ENCODE measurements around the gene EBF3.

The EBF3 gene

GRCh38 chr10:129912986-129913695 is 50.9 kb downstream of the EBF3 start:
- Histone ChIP-seq H2BK12ac (ENCODE audit: low read length) (no peak overlapping the region), H3K27ac (replicated peaks; ENCODE audit: low read length) (peak overlapping the region; percentile 61), H2BK5ac (ENCODE audit: low read length) (no peak overlapping the region), H3K27me3 (ENCODE audit: control insufficient read depth in 3 of 3, insufficient read depth in 3 of 3, low read depth in 1 of 3, low read length in 3 of 3) (no peaks in the 10 kb centered on the region), H4K8ac (ENCODE audit: low read depth, low read length) (no peak overlapping the region), H2AK5ac (ENCODE audit: low read depth, low read length) (no peak overlapping the region), H2AFZ (ENCODE audit: low read length) (peak overlapping the region; percentile 54), H3K4me2 (ENCODE audit: insufficient read depth, low read length, poor library complexity, severe bottlenecking) (no peak overlapping the region), H3K36me3 (replicated peaks in 1 of 2; ENCODE audit: control insufficient read depth in 2 of 2, insufficient read depth in 2 of 2, low read length in 2 of 2) (no peaks in the 10 kb centered on the region), H3K14ac (ENCODE audit: low read length) (no peak overlapping the region), H3K79me1 (ENCODE audit: low read depth, low read length) (peaks cover 2% of the 10 kb centered on the region), H2BK15ac (ENCODE audit: low read length) (no peak overlapping the region), H3K4me3 (ENCODE audit: low read length in 2 of 2) (no peak overlapping the region), H3K18ac (ENCODE audit: low read length) (no peak overlapping the region), H3K9ac (ENCODE audit: low read depth, low read length, poor library complexity) (no peak overlapping the region), H3K9me3 (replicated peaks in 1 of 2; ENCODE audit: control insufficient read depth in 2 of 2, insufficient read depth in 1 of 2, low read depth in 1 of 2, low read length in 2 of 2) (no peaks in the 10 kb centered on the region), H3K4ac (ENCODE audit: low read length) (no peak overlapping the region), H2BK120ac (ENCODE audit: low read depth, low read length) (no peak overlapping the region), H3K4me1 (ENCODE audit: control insufficient read depth in 2 of 2, insufficient read depth in 1 of 2, low read depth in 1 of 2, low read length in 2 of 2) (peaks cover 0 to 14% of the 10 kb centered on the region in 2 donors), H3K23ac (ENCODE audit: low read depth, low read length, poor library complexity) (no peak overlapping the region), H4K91ac (ENCODE audit: low read depth, low read length, poor library complexity) (no peak overlapping the region)
- DNase-seq (ENCODE audit: low spot score), result no peak
- WGBS, 2 donors (ENCODE audit: extremely low coverage in 2 of 2, insufficient read length in 2 of 2, insufficient replicate concordance in 1 of 2), result no CpG with 5 or more reads among the region's 15 CpGs

DNA sequence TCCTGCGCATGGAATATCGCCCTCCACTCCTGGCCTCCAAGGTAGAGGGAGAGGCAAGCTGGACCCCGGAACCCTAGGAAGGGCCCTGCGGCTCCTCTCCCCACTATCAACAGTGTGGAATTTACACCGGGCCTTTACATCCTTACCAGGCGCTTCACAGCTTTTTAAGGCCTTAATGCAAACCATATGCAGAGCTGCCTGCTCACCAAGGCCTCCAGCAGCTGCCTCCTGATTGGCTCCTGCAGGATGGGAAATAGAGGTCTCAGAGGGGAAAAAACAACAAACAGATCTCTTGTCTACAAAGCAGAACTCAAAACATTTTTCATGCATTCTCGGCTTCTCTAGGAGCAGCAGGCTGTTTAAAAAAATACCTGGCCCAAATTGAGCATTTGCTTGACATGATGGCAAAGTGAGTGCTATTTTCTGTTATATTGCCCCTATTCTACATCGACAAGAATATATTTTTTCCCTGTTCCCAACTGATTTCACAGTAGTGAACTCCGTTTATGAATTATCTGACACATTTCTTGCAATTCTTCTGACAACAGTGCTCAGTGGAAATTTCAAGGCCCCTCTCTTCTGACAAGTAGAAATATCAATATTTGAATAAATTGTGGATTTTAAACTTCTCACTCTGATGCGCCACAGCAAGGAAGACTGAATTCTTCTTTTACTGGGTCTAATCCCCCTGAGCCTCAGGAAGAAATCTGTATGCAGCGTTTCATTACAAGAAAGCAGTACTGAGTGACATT is 51.7 kb downstream of the EBF3 start:
- peak overlapping the region; percentile 54 for H2AFZ ChIP-seq (ENCODE audit: low read length)
- no peak overlapping the region for H3K14ac ChIP-seq (ENCODE audit: low read length)
- H3K27me3 ChIP-seq (ENCODE audit: control insufficient read depth in 3 of 3, insufficient read depth in 3 of 3, low read depth in 1 of 3, low read length in 3 of 3), result no peaks in the 10 kb centered on the region
- no peaks in the 10 kb centered on the region for H3K9me3 ChIP-seq (replicated peaks in 1 of 2; ENCODE audit: control insufficient read depth in 2 of 2, insufficient read depth in 1 of 2, low read depth in 1 of 2, low read length in 2 of 2)
- peak overlapping the region; percentile 4 for H2BK5ac ChIP-seq (ENCODE audit: low read length)
- no peaks in the 10 kb centered on the region for H3K36me3 ChIP-seq (replicated peaks in 1 of 2; ENCODE audit: control insufficient read depth in 2 of 2, insufficient read depth in 2 of 2, low read length in 2 of 2)
- H3K4me2 ChIP-seq (ENCODE audit: insufficient read depth, low read length, poor library complexity, severe bottlenecking), result no peak overlapping the region
- H3K4me1 ChIP-seq (ENCODE audit: control insufficient read depth in 2 of 2, insufficient read depth in 1 of 2, low read depth in 1 of 2, low read length in 2 of 2), result peaks cover 0 to 14% of the 10 kb centered on the region in 2 donors
- DNase-seq (ENCODE audit: low spot score), result no peak
- peaks cover 2% of the 10 kb centered on the region for H3K79me1 ChIP-seq (ENCODE audit: low read depth, low read length)
- H3K4ac ChIP-seq (ENCODE audit: low read length), result no peak overlapping the region
- peak overlapping the region; percentile 66 for H2AK5ac ChIP-seq (ENCODE audit: low read depth, low read length)
- no peak overlapping the region for H3K4me3 ChIP-seq (ENCODE audit: low read length in 2 of 2)
- peak overlapping the region; percentile 61 for H3K27ac ChIP-seq (replicated peaks; ENCODE audit: low read length)
- no peak overlapping the region for H4K91ac ChIP-seq (ENCODE audit: low read depth, low read length, poor library complexity)
- H3K23ac ChIP-seq (ENCODE audit: low read depth, low read length, poor library complexity), result no peak overlapping the region
- H4K8ac ChIP-seq (ENCODE audit: low read depth, low read length), result no peak overlapping the region
- WGBS, 2 donors (ENCODE audit: extremely low coverage in 2 of 2, insufficient read length in 2 of 2, insufficient replicate concordance in 1 of 2), result no CpG with 5 or more reads among the region's 11 CpGs
- no peak overlapping the region for H3K9ac ChIP-seq (ENCODE audit: low read depth, low read length, poor library complexity)
- no peak overlapping the region for H2BK120ac ChIP-seq (ENCODE audit: low read depth, low read length)
- H3K18ac ChIP-seq (ENCODE audit: low read length), result peak overlapping the region; percentile 82
- H2BK12ac ChIP-seq (ENCODE audit: low read length), result peak overlapping the region; percentile 64
- H2BK15ac ChIP-seq (ENCODE audit: low read length), result no peak overlapping the region

DNA sequence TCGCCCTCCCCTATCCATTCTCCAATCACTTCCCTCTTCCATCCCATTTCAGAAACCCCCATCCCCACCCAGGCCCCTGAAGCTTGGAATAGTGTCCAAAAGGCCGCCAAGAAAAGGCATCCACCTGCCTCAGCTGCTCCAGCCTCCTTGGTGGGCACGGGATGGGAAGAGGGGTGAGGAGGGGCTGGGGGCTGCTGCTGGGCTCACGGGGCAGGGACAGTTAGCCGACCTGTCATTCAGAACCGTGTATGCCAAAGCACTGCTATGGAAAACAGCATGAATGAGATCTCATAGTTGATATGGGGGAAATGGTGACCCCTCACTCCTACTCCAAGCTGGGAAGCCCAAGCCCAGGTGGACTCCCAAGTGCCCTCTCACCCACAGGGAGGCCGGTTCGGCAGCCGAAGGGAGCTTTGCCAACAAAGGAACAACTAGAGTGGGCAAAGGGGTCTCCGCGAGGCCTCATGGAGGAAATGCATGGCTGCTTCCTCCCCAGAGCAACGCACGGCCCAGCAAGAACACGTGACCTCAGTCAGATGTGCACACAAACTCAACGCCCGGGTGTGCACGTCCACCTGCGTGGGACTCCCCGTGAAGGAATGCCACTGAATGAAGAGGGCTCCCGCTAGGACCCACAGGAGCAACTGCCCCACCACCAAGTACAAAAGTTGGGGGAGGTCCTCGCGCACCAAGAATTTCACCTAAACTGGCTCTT is 52.5 kb downstream of the EBF3 start:
- no peaks in the 10 kb centered on the region for H3K36me3 ChIP-seq (replicated peaks in 1 of 2; ENCODE audit: control insufficient read depth in 2 of 2, insufficient read depth in 2 of 2, low read length in 2 of 2)
- no peak overlapping the region for H4K8ac ChIP-seq (ENCODE audit: low read depth, low read length)
- DNase-seq (ENCODE audit: low spot score), result no peak
- H2BK15ac ChIP-seq (ENCODE audit: low read length), result peak overlapping the region; percentile 32
- H3K27me3 ChIP-seq (ENCODE audit: control insufficient read depth in 3 of 3, insufficient read depth in 3 of 3, low read depth in 1 of 3, low read length in 3 of 3), result no peaks in the 10 kb centered on the region
- H2AFZ ChIP-seq (ENCODE audit: low read length), result peak overlapping the region; percentile 33
- H3K23ac ChIP-seq (ENCODE audit: low read depth, low read length, poor library complexity), result no peak overlapping the region
- no CpG with 5 or more reads among the region's 22 CpGs for WGBS, 2 donors (ENCODE audit: extremely low coverage in 2 of 2, insufficient read length in 2 of 2, insufficient replicate concordance in 1 of 2)
- H3K9ac ChIP-seq (ENCODE audit: low read depth, low read length, poor library complexity), result no peak overlapping the region
- H3K4me1 ChIP-seq (ENCODE audit: control insufficient read depth in 2 of 2, insufficient read depth in 1 of 2, low read depth in 1 of 2, low read length in 2 of 2), result peaks cover 0 to 14% of the 10 kb centered on the region in 2 donors
- H3K4ac ChIP-seq (ENCODE audit: low read length), result peak overlapping the region; percentile 29
- no peak overlapping the region for H3K4me3 ChIP-seq (ENCODE audit: low read length in 2 of 2)
- H3K27ac ChIP-seq (replicated peaks; ENCODE audit: low read length), result no peak overlapping the region
- H2BK12ac ChIP-seq (ENCODE audit: low read length), result peak overlapping the region; percentile 64
- H2AK5ac ChIP-seq (ENCODE audit: low read depth, low read length), result peak overlapping the region; percentile 66
- peaks cover 2% of the 10 kb centered on the region for H3K79me1 ChIP-seq (ENCODE audit: low read depth, low read length)
- no peak overlapping the region for H4K91ac ChIP-seq (ENCODE audit: low read depth, low read length, poor library complexity)
- no peak overlapping the region for H2BK120ac ChIP-seq (ENCODE audit: low read depth, low read length)
- no peak overlapping the region for H3K4me2 ChIP-seq (ENCODE audit: insufficient read depth, low read length, poor library complexity, severe bottlenecking)
- H2BK5ac ChIP-seq (ENCODE audit: low read length), result peak overlapping the region; percentile 4
- peak overlapping the region; percentile 82 for H3K18ac ChIP-seq (ENCODE audit: low read length)
- no peaks in the 10 kb centered on the region for H3K9me3 ChIP-seq (replicated peaks in 1 of 2; ENCODE audit: control insufficient read depth in 2 of 2, insufficient read depth in 1 of 2, low read depth in 1 of 2, low read length in 2 of 2)
- H3K14ac ChIP-seq (ENCODE audit: low read length), result no peak overlapping the region

- no peak overlapping the region for H2AFZ ChIP-seq (ENCODE audit: low read length)
- H3K18ac ChIP-seq (ENCODE audit: low read length), result peak overlapping the region; percentile 87
- peak overlapping the region; percentile 66 for H2AK5ac ChIP-seq (ENCODE audit: low read depth, low read length)
- peak overlapping the region; percentile 7 for H3K4ac ChIP-seq (ENCODE audit: low read length)
- H2BK12ac ChIP-seq (ENCODE audit: low read length), result peak overlapping the region; percentile 47
- H2BK5ac ChIP-seq (ENCODE audit: low read length), result peak overlapping the region; percentile 4
- H2BK15ac ChIP-seq (ENCODE audit: low read length), result peak overlapping the region; percentile 12
- no peak overlapping the region for H3K4me3 ChIP-seq (ENCODE audit: low read length in 2 of 2)
- H2BK120ac ChIP-seq (ENCODE audit: low read depth, low read length), result no peak overlapping the region
- no peaks in the 10 kb centered on the region for H3K9me3 ChIP-seq (replicated peaks in 1 of 2; ENCODE audit: control insufficient read depth in 2 of 2, insufficient read depth in 1 of 2, low read depth in 1 of 2, low read length in 2 of 2)
- no peak overlapping the region for H3K23ac ChIP-seq (ENCODE audit: low read depth, low read length, poor library complexity)
- no peak overlapping the region for H4K91ac ChIP-seq (ENCODE audit: low read depth, low read length, poor library complexity)
- no peaks in the 10 kb centered on the region for H3K27me3 ChIP-seq (ENCODE audit: control insufficient read depth in 3 of 3, insufficient read depth in 3 of 3, low read depth in 1 of 3, low read length in 3 of 3)
- H3K4me1 ChIP-seq (ENCODE audit: control insufficient read depth in 2 of 2, insufficient read depth in 1 of 2, low read depth in 1 of 2, low read length in 2 of 2), result peaks cover 0 to 14% of the 10 kb centered on the region in 2 donors
- H3K4me2 ChIP-seq (ENCODE audit: insufficient read depth, low read length, poor library complexity, severe bottlenecking), result no peak overlapping the region
- no peaks in the 10 kb centered on the region for H3K36me3 ChIP-seq (replicated peaks in 1 of 2; ENCODE audit: control insufficient read depth in 2 of 2, insufficient read depth in 2 of 2, low read length in 2 of 2)
- H3K79me1 ChIP-seq (ENCODE audit: low read depth, low read length), result peaks cover 2% of the 10 kb centered on the region
- no peak for DNase-seq (ENCODE audit: low spot score)
- H3K27ac ChIP-seq (replicated peaks; ENCODE audit: low read length), result no peak overlapping the region
- H4K8ac ChIP-seq (ENCODE audit: low read depth, low read length), result no peak overlapping the region
- no peak overlapping the region for H3K9ac ChIP-seq (ENCODE audit: low read depth, low read length, poor library complexity)
- H3K14ac ChIP-seq (ENCODE audit: low read length), result no peak overlapping the region
- no CpG with 5 or more reads among the region's 10 CpGs for WGBS, 2 donors (ENCODE audit: extremely low coverage in 2 of 2, insufficient read length in 2 of 2, insufficient replicate concordance in 1 of 2)
These were observed 53.2 kb downstream of the EBF3 start for GRCh38 chr10:129910861-129911260.

Data from neuronal stem cell (in vitro differentiated cells).